ENCODE measurements around the gene SOWAHA. TPM values are rescaled to one million over a fixed set of nuclear protein-coding genes. Genes with fewer than 3 reads are reported as not detected.

Gene SOWAHA
- total and polyA plus RNA-seq, 2 experiments from 2014 or later: not detected

DNA sequence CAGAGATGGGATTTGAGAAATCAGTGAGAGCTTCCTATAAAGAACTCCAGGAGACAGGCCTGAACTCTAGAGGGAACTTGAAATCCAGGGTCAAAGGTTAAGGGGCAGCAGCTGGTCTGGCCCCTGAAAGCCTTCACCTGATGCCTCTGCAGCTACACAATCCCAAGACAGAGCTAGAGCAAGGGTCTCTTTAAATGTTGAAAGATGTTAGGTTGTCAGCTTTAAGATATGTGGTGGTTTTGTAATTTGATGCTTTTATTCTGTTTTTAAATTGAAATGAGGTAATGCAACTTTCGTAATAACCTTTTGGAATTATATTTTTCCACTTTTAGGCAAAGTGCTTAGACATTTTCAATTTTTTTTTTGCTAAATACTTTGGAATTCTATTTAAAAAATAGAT, 2.4 kb downstream of the SOWAHA start:
- in situ Hi-C loops (cut with MboI): loop anchor here (25.0 kb wide), 1 partner anchor 428 kb away; no protein-coding TSS in a partner anchor
- Histone ChIP-seq H4K20me1 (ENCODE audit: insufficient read depth) (no peaks in the 10 kb centered on the region), H2AFZ (no peak overlapping the region), H3K36me3 (ENCODE audit: low read depth) (no peaks in the 10 kb centered on the region), H3K27ac (no peak overlapping the region), H3K4me2 (ENCODE audit: unreplicated experiment) (no peak overlapping the region), H3K9ac (no peak overlapping the region), H3K79me2 (ENCODE audit: insufficient read depth) (no peaks in the 10 kb centered on the region), H3K27me3 (replicated peaks; ENCODE audit: insufficient read depth) (peaks cover 23% of the 10 kb centered on the region), H3K9me3 (ENCODE audit: low read depth) (no peaks in the 10 kb centered on the region), H3K4me1 (ENCODE audit: insufficient read depth) (peaks cover 8% of the 10 kb centered on the region; the same call in 1 of the 2 replicates), H3K4me3 (no peak overlapping the region), H3K9me2 (ENCODE audit: insufficient read depth) (no peaks in the 10 kb centered on the region), H3F3A (ENCODE audit: insufficient read depth) (peaks cover 10% of the 10 kb centered on the region)
- WGBS, 2 experiments (ENCODE audit: low coverage in 1 of 2, low lambda C conversion rate in 2 of 2, missing lambda C conversion rate in 2 of 2): 77 to 83% methylated on average over 1 of the region's 1 CpG
- peak; percentile 57 for DNase-seq
- TF ChIP-seq EZH2 (IDR thresholded peaks at IDR 0.05; ENCODE audit: insufficient read depth, poor library complexity, severe bottlenecking): no peak
- no peak for TF ChIP-seq EZH2phosphoT487 (IDR thresholded peaks at IDR 0.05; ENCODE audit: insufficient read depth, low read depth)

DNA sequence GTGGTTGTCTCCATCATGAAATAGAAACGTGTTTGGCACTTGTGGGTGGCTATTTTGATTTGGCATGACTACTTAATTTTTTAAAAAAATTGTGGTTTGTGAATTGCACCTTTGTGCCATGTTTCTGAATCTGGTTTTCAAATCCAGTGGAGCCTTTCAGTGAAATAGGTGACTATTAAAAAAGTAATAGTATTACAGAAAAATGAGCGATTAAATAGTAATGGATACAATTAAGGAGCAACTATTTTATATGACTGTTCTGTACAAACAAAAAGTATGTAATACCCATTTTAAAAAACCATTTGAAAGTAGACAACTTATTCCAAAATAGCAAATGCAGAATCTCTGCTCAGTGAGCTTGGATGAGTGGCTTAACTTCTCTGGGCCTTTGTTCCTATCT, 3.0 kb downstream of the SOWAHA start:
- Histone ChIP-seq H3K27me3 (replicated peaks; ENCODE audit: insufficient read depth) (peaks cover 21% of the 10 kb centered on the region), H3F3A (ENCODE audit: insufficient read depth) (peaks cover 13% of the 10 kb centered on the region), H2AFZ (no peak overlapping the region), H3K4me3 (no peak overlapping the region), H3K9me3 (ENCODE audit: low read depth) (no peaks in the 10 kb centered on the region), H4K20me1 (ENCODE audit: insufficient read depth) (no peaks in the 10 kb centered on the region), H3K9me2 (ENCODE audit: insufficient read depth) (no peaks in the 10 kb centered on the region), H3K4me1 (ENCODE audit: insufficient read depth) (peaks cover 8% of the 10 kb centered on the region; the same call in 1 of the 2 replicates), H3K9ac (no peak overlapping the region), H3K4me2 (ENCODE audit: unreplicated experiment) (no peak overlapping the region), H3K27ac (no peak overlapping the region), H3K79me2 (ENCODE audit: insufficient read depth) (no peaks in the 10 kb centered on the region), H3K36me3 (ENCODE audit: low read depth) (no peaks in the 10 kb centered on the region)
- 63 to 71% methylated on average over 2 of the region's 2 CpGs for WGBS, 2 experiments (ENCODE audit: low coverage in 1 of 2, low lambda C conversion rate in 2 of 2, missing lambda C conversion rate in 2 of 2)
- DNase-seq: no peak
- in situ Hi-C loops (cut with MboI): loop anchor here (25.0 kb wide), 1 partner anchor 429 kb away; no protein-coding TSS in a partner anchor
- TF ChIP-seq EZH2 (IDR thresholded peaks at IDR 0.05; ENCODE audit: insufficient read depth, poor library complexity, severe bottlenecking): no peak
- TF ChIP-seq EZH2phosphoT487 (IDR thresholded peaks at IDR 0.05; ENCODE audit: insufficient read depth, low read depth): no peak

DNA sequence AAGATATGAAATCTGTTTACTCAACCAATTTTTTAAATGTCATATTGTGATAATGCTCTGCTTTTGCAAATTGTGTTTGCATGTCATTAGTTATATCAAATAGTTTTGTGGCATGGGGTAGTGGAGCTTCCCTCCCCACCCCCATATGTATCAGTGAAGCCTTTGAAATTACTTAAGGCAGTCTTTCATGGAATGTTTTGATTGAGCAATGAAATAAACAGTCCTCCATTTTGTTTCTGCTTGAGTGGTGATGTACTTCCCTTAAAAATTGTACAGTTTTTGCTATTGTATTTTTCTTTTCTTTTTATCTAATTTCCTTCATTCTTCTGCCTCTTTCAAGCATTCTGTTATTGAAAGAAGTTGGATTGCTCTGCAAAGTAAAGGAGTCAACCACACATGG, 3.5 kb downstream of the SOWAHA start:
- Histone ChIP-seq H3K9me3 (ENCODE audit: low read depth) (no peaks in the 10 kb centered on the region), H3K4me3 (no peak overlapping the region), H3K27ac (no peak overlapping the region), H3F3A (ENCODE audit: insufficient read depth) (peaks cover 17% of the 10 kb centered on the region), H3K36me3 (ENCODE audit: low read depth) (no peaks in the 10 kb centered on the region), H3K4me1 (ENCODE audit: insufficient read depth) (peaks cover 8% of the 10 kb centered on the region; the same call in 1 of the 2 replicates), H3K9me2 (ENCODE audit: insufficient read depth) (no peaks in the 10 kb centered on the region), H4K20me1 (ENCODE audit: insufficient read depth) (no peaks in the 10 kb centered on the region), H2AFZ (peak overlapping the region; percentile 23; the same call in 1 of the 2 replicates), H3K4me2 (ENCODE audit: unreplicated experiment) (no peak overlapping the region), H3K27me3 (replicated peaks; ENCODE audit: insufficient read depth) (peaks cover 16% of the 10 kb centered on the region), H3K9ac (no peak overlapping the region), H3K79me2 (ENCODE audit: insufficient read depth) (no peaks in the 10 kb centered on the region)
- no peak for DNase-seq
- in situ Hi-C loops (cut with MboI): loop anchor here (25.0 kb wide), 1 partner anchor 429 kb away; no protein-coding TSS in a partner anchor
- no peak for TF ChIP-seq EZH2 (IDR thresholded peaks at IDR 0.05; ENCODE audit: insufficient read depth, poor library complexity, severe bottlenecking)
- no peak for TF ChIP-seq EZH2phosphoT487 (IDR thresholded peaks at IDR 0.05; ENCODE audit: insufficient read depth, low read depth)

DNA sequence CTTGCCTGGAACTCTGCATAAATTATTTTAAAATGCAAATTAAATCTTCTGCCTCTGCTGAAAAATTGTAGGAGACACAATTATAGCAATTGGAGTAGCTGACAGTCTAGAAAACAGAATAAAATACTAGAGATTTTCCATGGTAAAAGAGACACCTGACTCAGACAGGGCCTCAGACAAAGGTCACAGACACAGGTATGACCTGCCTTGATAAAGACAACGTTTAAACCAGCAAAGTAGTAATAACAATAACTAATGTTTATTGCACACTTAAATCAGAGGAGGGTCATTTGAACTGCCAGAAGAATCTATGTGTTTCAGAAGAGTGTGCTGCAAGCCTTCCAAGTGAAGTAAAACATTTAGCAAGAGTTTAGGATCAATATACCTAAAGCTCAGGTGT, 3.9 kb downstream of the SOWAHA start:
- Histone ChIP-seq H3K9me3 (ENCODE audit: low read depth) (no peaks in the 10 kb centered on the region), H3K27ac (no peak overlapping the region), H3K4me3 (no peak overlapping the region), H3K9me2 (ENCODE audit: insufficient read depth) (no peaks in the 10 kb centered on the region), H3F3A (ENCODE audit: insufficient read depth) (peaks cover 21% of the 10 kb centered on the region), H3K9ac (no peak overlapping the region), H3K79me2 (ENCODE audit: insufficient read depth) (no peaks in the 10 kb centered on the region), H3K4me2 (ENCODE audit: unreplicated experiment) (no peak overlapping the region), H2AFZ (peak overlapping the region; percentile 23; the same call in 1 of the 2 replicates), H3K4me1 (ENCODE audit: insufficient read depth) (peaks cover 8% of the 10 kb centered on the region; the same call in 1 of the 2 replicates), H4K20me1 (ENCODE audit: insufficient read depth) (no peaks in the 10 kb centered on the region), H3K27me3 (replicated peaks; ENCODE audit: insufficient read depth) (peaks cover 12% of the 10 kb centered on the region), H3K36me3 (ENCODE audit: low read depth) (no peaks in the 10 kb centered on the region)
- TF ChIP-seq EZH2 (IDR thresholded peaks at IDR 0.05; ENCODE audit: insufficient read depth, poor library complexity, severe bottlenecking) (no peak), EZH2phosphoT487 (IDR thresholded peaks at IDR 0.05; ENCODE audit: insufficient read depth, low read depth) (no peak)
- WGBS, 2 experiments (ENCODE audit: low coverage in 1 of 2, low lambda C conversion rate in 2 of 2, missing lambda C conversion rate in 2 of 2): 52 to 58% methylated on average over 1 of the region's 1 CpG
- DNase-seq: no peak
- in situ Hi-C loops (cut with MboI): loop anchor here (25.0 kb wide), 1 partner anchor 430 kb away; no protein-coding TSS in a partner anchor

Data from GM23248 (cell line).